ENCODE measurements around the gene LMO1.

DNA sequence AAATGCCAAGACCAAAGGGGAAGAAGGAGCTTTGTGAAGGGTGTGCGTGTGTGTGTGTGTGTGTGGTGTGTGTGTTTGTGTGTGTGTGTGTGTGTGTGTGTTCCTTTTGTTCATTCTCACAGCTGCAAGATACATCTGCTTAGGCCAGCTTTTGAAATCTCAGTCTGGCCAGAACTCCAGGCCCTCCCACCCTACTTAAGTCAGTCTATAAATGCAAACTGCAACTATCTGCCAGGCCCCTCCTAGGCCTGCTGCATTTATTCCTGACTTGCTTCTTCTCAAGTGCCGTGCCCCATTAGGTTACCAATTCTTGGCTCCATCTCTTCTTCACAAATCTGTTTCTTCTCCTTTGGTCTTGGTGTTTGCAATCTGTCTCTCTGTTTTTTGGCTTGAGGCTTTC, 73.2 kb downstream of the LMO1 start:
- TF ChIP-seq, protein P1, sequence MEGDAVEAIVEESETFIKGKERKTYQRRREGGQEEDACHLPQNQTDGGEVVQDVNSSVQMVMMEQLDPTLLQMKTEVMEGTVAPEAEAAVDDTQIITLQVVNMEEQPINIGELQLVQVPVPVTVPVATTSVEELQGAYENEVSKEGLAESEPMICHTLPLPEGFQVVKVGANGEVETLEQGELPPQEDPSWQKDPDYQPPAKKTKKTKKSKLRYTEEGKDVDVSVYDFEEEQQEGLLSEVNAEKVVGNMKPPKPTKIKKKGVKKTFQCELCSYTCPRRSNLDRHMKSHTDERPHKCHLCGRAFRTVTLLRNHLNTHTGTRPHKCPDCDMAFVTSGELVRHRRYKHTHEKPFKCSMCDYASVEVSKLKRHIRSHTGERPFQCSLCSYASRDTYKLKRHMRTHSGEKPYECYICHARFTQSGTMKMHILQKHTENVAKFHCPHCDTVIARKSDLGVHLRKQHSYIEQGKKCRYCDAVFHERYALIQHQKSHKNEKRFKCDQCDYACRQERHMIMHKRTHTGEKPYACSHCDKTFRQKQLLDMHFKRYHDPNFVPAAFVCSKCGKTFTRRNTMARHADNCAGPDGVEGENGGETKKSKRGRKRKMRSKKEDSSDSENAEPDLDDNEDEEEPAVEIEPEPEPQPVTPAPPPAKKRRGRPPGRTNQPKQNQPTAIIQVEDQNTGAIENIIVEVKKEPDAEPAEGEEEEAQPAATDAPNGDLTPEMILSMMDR (IDR thresholded peaks at IDR 0.05 in 2 of 3, conservative IDR thresholded peaks at IDR 0.05 in 1 of 3; ENCODE audit: control insufficient read depth in 2 of 3, extremely low read depth in 1 of 3, insufficient read depth in 1 of 3, low read depth in 3 of 3, low read length in 3 of 3) = no peak
- TF ChIP-seq POLR2AphosphoS2 (IDR thresholded peaks at IDR 0.05; ENCODE audit: low read depth, low read length) (no peak), EP300 (IDR thresholded peaks at IDR 0.05; ENCODE audit: borderline replicate concordance in 1 of 2, control insufficient read depth in 1 of 2, low read depth in 2 of 2, low read length in 2 of 2) (no peak)
- TF ChIP-seq, protein P2, sequence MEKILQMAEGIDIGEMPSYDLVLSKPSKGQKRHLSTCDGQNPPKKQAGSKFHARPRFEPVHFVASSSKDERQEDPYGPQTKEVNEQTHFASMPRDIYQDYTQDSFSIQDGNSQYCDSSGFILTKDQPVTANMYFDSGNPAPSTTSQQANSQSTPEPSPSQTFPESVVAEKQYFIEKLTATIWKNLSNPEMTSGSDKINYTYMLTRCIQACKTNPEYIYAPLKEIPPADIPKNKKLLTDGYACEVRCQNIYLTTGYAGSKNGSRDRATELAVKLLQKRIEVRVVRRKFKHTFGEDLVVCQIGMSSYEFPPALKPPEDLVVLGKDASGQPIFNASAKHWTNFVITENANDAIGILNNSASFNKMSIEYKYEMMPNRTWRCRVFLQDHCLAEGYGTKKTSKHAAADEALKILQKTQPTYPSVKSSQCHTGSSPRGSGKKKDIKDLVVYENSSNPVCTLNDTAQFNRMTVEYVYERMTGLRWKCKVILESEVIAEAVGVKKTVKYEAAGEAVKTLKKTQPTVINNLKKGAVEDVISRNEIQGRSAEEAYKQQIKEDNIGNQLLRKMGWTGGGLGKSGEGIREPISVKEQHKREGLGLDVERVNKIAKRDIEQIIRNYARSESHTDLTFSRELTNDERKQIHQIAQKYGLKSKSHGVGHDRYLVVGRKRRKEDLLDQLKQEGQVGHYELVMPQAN (conservative IDR thresholded peaks at IDR 0.05) = no peak

Measured in GM12878 (cell line).